ENCODE results near the gene VPS51. TPM values are rescaled to one million over a fixed set of nuclear protein-coding genes. Genes with fewer than 3 reads are reported as not detected.
"Not testable (repeated sequence)": the region's sequence is repeated elsewhere in the genome, so short reads cannot be mapped to it uniquely, and the experiment has no call there.

Gene VPS51
- total RNA-seq, 1 donor: 657 TPM

GRCh38 chr11:65132238-65132987 is 36.4 kb downstream of the VPS51 start:
- DNase-seq (ENCODE audit: low read depth in 2 of 3, low spot score in 2 of 3): no peak

- peak in 2 of 3 donors; percentile 41 to 42 for DNase-seq (ENCODE audit: low read depth in 2 of 3, low spot score in 2 of 3)
Observed at GRCh38 chr11:65132988-65133700, 37.1 kb downstream of the VPS51 start.

GRCh38 chr11:65133724-65134123 is 37.7 kb downstream of the VPS51 start:
- no peak for DNase-seq (ENCODE audit: low read depth in 2 of 3, low spot score in 2 of 3)

- DNase-seq (ENCODE audit: low read depth in 2 of 3, low spot score in 2 of 3): peak; percentile 89 to 94 (median 93)
Observed at GRCh38 chr11:65134240-65134951, 38.4 kb downstream of the VPS51 start, which contains the start of gene SYVN1. TSS of gene SYVN1 (minus strand) at chr11:65134519. CDS start at chr11:65133601, 918 bp downstream.

- DNase-seq (ENCODE audit: low read depth in 2 of 3, low spot score in 2 of 3): peak; percentile 77 to 97 (median 94)
Observed at GRCh38 chr11:65134952-65135632, 39.1 kb downstream of the VPS51 start.

GRCh38 chr11:65135633-65136145 is 39.7 kb downstream of the VPS51 start:
- no peak for DNase-seq (ENCODE audit: low read depth in 2 of 3, low spot score in 2 of 3)

GRCh38 chr11:65136515-65137096 is 40.6 kb downstream of the VPS51 start:
- no peak for DNase-seq (ENCODE audit: low read depth in 2 of 3, low spot score in 2 of 3)

GRCh38 chr11:65141896-65142494 is 46.0 kb downstream of the VPS51 start:
- DNase-seq (ENCODE audit: low read depth in 2 of 3, low spot score in 2 of 3): no peak

GRCh38 chr11:65147352-65148075 is 51.5 kb downstream of the VPS51 start:
- no peak for DNase-seq (ENCODE audit: low read depth in 2 of 3, low spot score in 2 of 3)

- no peak for DNase-seq (ENCODE audit: low read depth in 2 of 3, low spot score in 2 of 3)
Observed at GRCh38 chr11:65148657-65149056, 52.6 kb downstream of the VPS51 start.

- not testable (repeated sequence) for DNase-seq (ENCODE audit: low read depth in 2 of 3, low spot score in 2 of 3)
Observed at GRCh38 chr11:65150131-65150508, 54.1 kb downstream of the VPS51 start.

- peak in 2 of 3 donors; percentile 99 for DNase-seq (ENCODE audit: low read depth in 2 of 3, low spot score in 2 of 3)
Observed at GRCh38 chr11:65150509-65151299, 54.7 kb downstream of the VPS51 start.

- DNase-seq (ENCODE audit: low read depth in 2 of 3, low spot score in 2 of 3): peak in 1 of 3 donors; percentile 33
Observed at GRCh38 chr11:65151331-65151899, 55.4 kb downstream of the VPS51 start.

GRCh38 chr11:65152122-65152521 is 56.1 kb downstream of the VPS51 start:
- DNase-seq (ENCODE audit: low read depth in 2 of 3, low spot score in 2 of 3): peak in 1 of 3 donors; percentile 31

GRCh38 chr11:65156256-65156655 is 60.2 kb downstream of the VPS51 start:
- no peak for DNase-seq (ENCODE audit: low read depth in 2 of 3, low spot score in 2 of 3)

GRCh38 chr11:65156926-65157325 is 60.9 kb downstream of the VPS51 start:
- no peak for DNase-seq (ENCODE audit: low read depth in 2 of 3, low spot score in 2 of 3)

GRCh38 chr11:65157336-65157735 is 61.3 kb downstream of the VPS51 start:
- DNase-seq (ENCODE audit: low read depth in 2 of 3, low spot score in 2 of 3): no peak

- no peak for DNase-seq (ENCODE audit: low read depth in 2 of 3, low spot score in 2 of 3)
Observed at GRCh38 chr11:65159012-65159411, 63.0 kb downstream of the VPS51 start.
